Nephron progenitor cell (in vitro differentiated cells): ENCODE results near the gene NUMA1.
A peak's percentile ranks its signal among the peaks of the same experiment; 100 is the strongest.

Experiments
- DNase-seq: peaks from one replicate; pipeline ENCODE4 v3.0.0; 2021
- H3K27ac Mint-ChIP-seq: 2 replicates; pipeline ENCODE4 v1.8.0; 2021; ENCODE audit warnings: mild to moderate bottlenecking, moderate library complexity, mixed read lengths
- H3K27me3 Mint-ChIP-seq: 2 replicates; pipeline ENCODE4 v1.8.0; 2021; ENCODE audit warnings: mild to moderate bottlenecking, low read depth, mixed read lengths; ENCODE audit not compliant: poor library complexity
- H3K36me3 Mint-ChIP-seq: 2 replicates; pipeline ENCODE4 v1.8.0; 2021; ENCODE audit warnings: low read depth, mixed read lengths
- H3K4me1 Mint-ChIP-seq: 2 replicates; pipeline ENCODE4 v1.8.0; 2021; ENCODE audit warnings: mixed read lengths
- H3K4me3 Mint-ChIP-seq: 2 replicates; pipeline ENCODE4 v1.8.0; 2021; ENCODE audit warnings: mild to moderate bottlenecking, moderate library complexity, mixed read lengths
- H3K9me3 Mint-ChIP-seq: 2 replicates; pipeline ENCODE4 v1.8.0; 2021; ENCODE audit warnings: mild to moderate bottlenecking, moderate library complexity, mixed read lengths
- CTCF ChIP-seq: fragments of 200-600 bp; sonication (generic); IDR thresholded peaks from 2 replicates; pipeline ENCODE4 v1.5.0; 2021; ENCODE audit warnings: antibody characterized with exemption

NUMA1 gene

GRCh38 chr11:72014761-72015320 lies 65.5 kb downstream of the NUMA1 start:
- TF ChIP-seq CTCF: no peak
- H3K4me1 Mint-ChIP-seq: peaks cover 40% of the 10 kb centered on the region
- peaks cover 70% of the 10 kb centered on the region for H3K36me3 Mint-ChIP-seq
- DNase-seq: no peak
- H3K4me3 Mint-ChIP-seq: no peak overlapping the region
- H3K27me3 Mint-ChIP-seq: peaks cover 5% of the 10 kb centered on the region
- H3K9me3 Mint-ChIP-seq: no peaks in the 10 kb centered on the region
- peak overlapping the region; percentile 94 for H3K27ac Mint-ChIP-seq

- peak overlapping the region; percentile 94 for H3K27ac Mint-ChIP-seq
Observed at GRCh38 chr11:72013765-72014711, 66.3 kb downstream of the NUMA1 start.

GRCh38 chr11:72012897-72013721 lies 67.2 kb downstream of the NUMA1 start:
- no peak for TF ChIP-seq CTCF
- Mint-ChIP-seq H3K9me3 (no peaks in the 10 kb centered on the region), H3K27ac (peak overlapping the region; percentile 83), H3K27me3 (peaks cover 5% of the 10 kb centered on the region), H3K36me3 (peaks cover 58% of the 10 kb centered on the region), H3K4me3 (no peak overlapping the region), H3K4me1 (peaks cover 40% of the 10 kb centered on the region)
- no peak for DNase-seq

More at GRCh38 chr11:72013765-72014711, 66.3 kb downstream of the NUMA1 start:
- no peak for DNase-seq
- H3K9me3 Mint-ChIP-seq: no peaks in the 10 kb centered on the region
- H3K4me1 Mint-ChIP-seq: peaks cover 40% of the 10 kb centered on the region
- H3K4me3 Mint-ChIP-seq: no peak overlapping the region
- no peak for TF ChIP-seq CTCF
- H3K36me3 Mint-ChIP-seq: peaks cover 62% of the 10 kb centered on the region
- peaks cover 5% of the 10 kb centered on the region for H3K27me3 Mint-ChIP-seq

GRCh38 chr11:72012091-72012630 lies 68.2 kb downstream of the NUMA1 start:
- no peak overlapping the region for H3K4me3 Mint-ChIP-seq

More at GRCh38 chr11:72012091-72012630, 68.2 kb downstream of the NUMA1 start:
- TF ChIP-seq CTCF: no peak
- Mint-ChIP-seq H3K9me3 (no peaks in the 10 kb centered on the region), H3K36me3 (peaks cover 57% of the 10 kb centered on the region), H3K4me1 (peaks cover 40% of the 10 kb centered on the region), H3K27me3 (peaks cover 5% of the 10 kb centered on the region), H3K27ac (peak overlapping the region; percentile 76)
- DNase-seq: no peak
